B cell (primary cell): Measurements from ENCODE around the gene MT1A.
"Not testable (repeated sequence)": the region's sequence is repeated elsewhere in the genome, so short reads cannot be mapped to it uniquely, and the experiment has no call there.

ENCODE experiments used
- EZH2 ChIP-seq: IDR thresholded peaks from 2 replicates; pipeline ENCODE4 v1.6.1; 2012; ENCODE audit warnings: borderline replicate concordance, low read depth, mild to moderate bottlenecking, moderate library complexity, low read length; ENCODE audit not compliant: insufficient read depth, poor library complexity, severe bottlenecking
- TF ChIP-seq, protein P1 (sequence below): fragments of 200-600 bp; IDR thresholded peaks from one replicate; pipeline ENCODE4 v1.8.0; 2022; ENCODE audit warnings: antibody characterized with exemption, mild to moderate bottlenecking

DNA sequence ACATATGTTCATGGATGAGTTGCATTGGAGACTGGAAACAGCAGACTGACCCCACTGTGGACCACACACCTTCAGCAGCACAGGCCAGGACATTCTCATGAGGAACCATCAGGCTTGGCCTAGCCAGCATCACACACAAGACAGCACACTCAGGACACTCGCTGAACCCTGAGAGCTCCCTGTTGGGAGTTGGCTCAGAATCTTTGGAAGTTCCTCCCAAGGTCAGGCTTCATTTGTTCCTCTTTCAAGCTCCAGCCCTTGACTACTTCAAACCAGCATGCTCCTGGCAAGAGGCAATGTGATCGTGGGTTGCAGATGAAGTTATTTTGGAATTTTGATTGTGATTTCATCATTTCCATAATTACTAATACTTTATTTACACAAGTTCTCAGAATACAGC, 33.2 kb downstream of the MT1A start:
- TF ChIP-seq, protein P1, sequence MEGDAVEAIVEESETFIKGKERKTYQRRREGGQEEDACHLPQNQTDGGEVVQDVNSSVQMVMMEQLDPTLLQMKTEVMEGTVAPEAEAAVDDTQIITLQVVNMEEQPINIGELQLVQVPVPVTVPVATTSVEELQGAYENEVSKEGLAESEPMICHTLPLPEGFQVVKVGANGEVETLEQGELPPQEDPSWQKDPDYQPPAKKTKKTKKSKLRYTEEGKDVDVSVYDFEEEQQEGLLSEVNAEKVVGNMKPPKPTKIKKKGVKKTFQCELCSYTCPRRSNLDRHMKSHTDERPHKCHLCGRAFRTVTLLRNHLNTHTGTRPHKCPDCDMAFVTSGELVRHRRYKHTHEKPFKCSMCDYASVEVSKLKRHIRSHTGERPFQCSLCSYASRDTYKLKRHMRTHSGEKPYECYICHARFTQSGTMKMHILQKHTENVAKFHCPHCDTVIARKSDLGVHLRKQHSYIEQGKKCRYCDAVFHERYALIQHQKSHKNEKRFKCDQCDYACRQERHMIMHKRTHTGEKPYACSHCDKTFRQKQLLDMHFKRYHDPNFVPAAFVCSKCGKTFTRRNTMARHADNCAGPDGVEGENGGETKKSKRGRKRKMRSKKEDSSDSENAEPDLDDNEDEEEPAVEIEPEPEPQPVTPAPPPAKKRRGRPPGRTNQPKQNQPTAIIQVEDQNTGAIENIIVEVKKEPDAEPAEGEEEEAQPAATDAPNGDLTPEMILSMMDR = not testable (repeated sequence)
- not testable (repeated sequence) for TF ChIP-seq EZH2
